WERI-Rb-1 (cell line): ENCODE measurements around the gene FGF12.

Experiments
- DNase-seq: peaks from one replicate; pipeline ENCODE4 v3.0.0-alpha.2; 2020
- H3K27ac ChIP-seq: fragments of 250-450 bp; sonication (Bioruptor Pico); 2 replicates; pipeline ENCODE4 v1.5.1; 2020; ENCODE audit warnings: mild to moderate bottlenecking, moderate library complexity
- H3K27me3 ChIP-seq: fragments of 250-450 bp; sonication (Bioruptor Pico); 2 replicates; pipeline ENCODE4 v1.5.1; 2021; ENCODE audit warnings: mild to moderate bottlenecking, low read depth, moderate library complexity; ENCODE audit not compliant: insufficient read depth, severe bottlenecking
- H3K36me3 ChIP-seq: fragments of 250-450 bp; sonication (Bioruptor Pico); 2 replicates; pipeline ENCODE4 v1.5.1; 2020; ENCODE audit warnings: mild to moderate bottlenecking, moderate library complexity
- H3K4me3 ChIP-seq: 2 replicates; pipeline ENCODE4 v1.5.1; 2011; ENCODE audit warnings: low read depth, mild to moderate bottlenecking, control low read depth, low read length
- H3K9me3 ChIP-seq: fragments of 250-450 bp; sonication (Bioruptor Pico); 2 replicates; pipeline ENCODE4 v1.5.1; 2021; ENCODE audit warnings: mild to moderate bottlenecking, moderate library complexity; ENCODE audit not compliant: severe bottlenecking
- CTCF ChIP-seq: IDR thresholded peaks from 2 replicates; pipeline ENCODE4 v1.5.1; 2011; ENCODE audit warnings: low read depth, mild to moderate bottlenecking, control low read depth, inconsistent platforms, low read length

FGF12 gene

GRCh38 chr3:192636517-192637444, 90.6 kb downstream of the FGF12 start:
- DNase-seq = no peak
- no peaks in the 10 kb centered on the region for H3K27me3 ChIP-seq
- no peak overlapping the region for H3K4me3 ChIP-seq
- no peak for TF ChIP-seq CTCF
- H3K9me3 ChIP-seq = no peaks in the 10 kb centered on the region
- no peak overlapping the region for H3K27ac ChIP-seq
- H3K36me3 ChIP-seq = no peaks in the 10 kb centered on the region

- Histone ChIP-seq H3K4me3 (no peak overlapping the region), H3K27ac (no peak overlapping the region), H3K27me3 (no peaks in the 10 kb centered on the region), H3K36me3 (no peaks in the 10 kb centered on the region), H3K9me3 (no peaks in the 10 kb centered on the region)
- no peak for TF ChIP-seq CTCF
- no peak for DNase-seq
Observed at GRCh38 chr3:192629429-192629828, 97.9 kb downstream of the FGF12 start.

GRCh38 chr3:192621909-192622308, 105.4 kb downstream of the FGF12 start:
- no peak for TF ChIP-seq CTCF
- H3K27me3 ChIP-seq = no peaks in the 10 kb centered on the region

GRCh38 chr3:192620275-192620674, 107.1 kb downstream of the FGF12 start:
- Histone ChIP-seq H3K4me3 (no peak overlapping the region), H3K27me3 (no peaks in the 10 kb centered on the region), H3K27ac (no peak overlapping the region), H3K9me3 (no peaks in the 10 kb centered on the region), H3K36me3 (no peaks in the 10 kb centered on the region)
- TF ChIP-seq CTCF = no peak
- no peak for DNase-seq

More at GRCh38 chr3:192621909-192622308, 105.4 kb downstream of the FGF12 start:
- Histone ChIP-seq H3K27ac (no peak overlapping the region), H3K36me3 (no peaks in the 10 kb centered on the region), H3K9me3 (no peaks in the 10 kb centered on the region), H3K4me3 (no peak overlapping the region)
- no peak for DNase-seq

- DNase-seq = no peak
- no peaks in the 10 kb centered on the region for H3K27me3 ChIP-seq
- H3K27ac ChIP-seq = no peak overlapping the region
- no peaks in the 10 kb centered on the region for H3K36me3 ChIP-seq
- H3K4me3 ChIP-seq = no peak overlapping the region
- TF ChIP-seq CTCF = no peak
- H3K9me3 ChIP-seq = no peaks in the 10 kb centered on the region
Observed at GRCh38 chr3:192611411-192611810, 115.9 kb downstream of the FGF12 start.
